Inflammatory macrophage treated with lipopolysaccharide for 1 hour (primary cell): ENCODE data around the gene VSNL1.
A peak's percentile ranks its signal among the peaks of the same experiment; 100 is the strongest.

ENCODE experiments used
- DNase-seq, 2 donors: peaks; one replicate each; pipeline ENCODE4 v3.0.0-alpha.2; 2020 to 2022

VSNL1 gene

DNA sequence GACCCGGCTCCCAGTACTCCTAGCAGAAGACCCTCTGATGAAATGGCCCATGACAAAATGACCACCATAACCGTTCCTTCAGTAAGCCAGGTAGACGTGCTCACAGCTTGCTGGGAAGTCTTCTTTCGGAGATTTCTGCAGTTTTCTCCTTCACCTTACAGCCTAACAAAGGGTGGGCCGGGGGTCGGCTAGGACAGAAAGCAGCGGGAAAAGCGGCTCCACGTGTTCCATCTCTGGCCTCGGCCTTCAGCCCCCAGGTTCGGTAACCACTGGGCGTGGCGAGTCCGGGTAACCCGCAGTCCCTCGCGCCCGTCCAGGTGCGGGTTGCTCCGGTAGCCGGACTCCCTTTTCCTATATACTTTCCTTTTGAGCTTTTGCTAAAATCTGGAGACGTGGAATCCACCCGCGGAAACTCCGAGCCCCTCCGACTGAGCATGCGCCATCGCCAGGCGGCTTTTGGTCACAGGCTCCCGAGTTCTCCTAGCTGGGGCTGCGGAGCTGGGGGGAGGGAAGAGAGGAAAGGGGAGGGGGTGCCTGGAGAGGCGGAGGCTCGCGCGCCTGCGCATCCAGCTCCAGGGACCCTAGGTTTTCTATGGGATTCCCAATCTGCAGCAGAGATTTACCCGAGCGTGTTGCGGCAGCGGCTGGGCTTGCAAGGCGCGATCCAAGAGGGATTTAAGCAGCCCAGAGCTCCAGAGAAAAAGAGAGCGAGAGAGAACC is at the start of gene VSNL1:
TSS of gene VSNL1 (plus strand) at position 604 of the 720 bp plus-strand sequence. CDS start 51,379 bp downstream, outside the sequence.
- DNase-seq: no peak

DNA sequence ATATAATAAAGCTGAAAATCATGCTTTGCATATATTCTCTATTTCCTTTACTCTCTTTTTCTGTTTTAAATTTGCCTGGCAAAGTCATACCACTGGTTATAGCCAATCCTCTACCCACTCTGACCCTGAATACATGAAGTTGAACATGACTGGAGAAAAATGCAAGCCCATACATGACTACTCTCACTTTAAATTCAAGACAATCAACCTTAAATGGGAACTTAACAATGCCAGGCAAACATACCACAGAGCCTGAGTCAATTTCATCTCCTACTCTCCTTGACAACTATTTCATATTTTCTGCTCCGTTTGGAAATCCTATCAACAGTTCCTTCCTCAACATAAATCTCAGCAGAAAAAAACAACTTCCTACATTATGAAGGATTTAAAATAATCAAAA is 44.9 kb upstream of the VSNL1 start:
- DNase-seq: no peak

- peak; percentile 24 to 29 for DNase-seq
Observed at GRCh38 chr2:17497718-17498117, 42.8 kb upstream of the VSNL1 start.

DNA sequence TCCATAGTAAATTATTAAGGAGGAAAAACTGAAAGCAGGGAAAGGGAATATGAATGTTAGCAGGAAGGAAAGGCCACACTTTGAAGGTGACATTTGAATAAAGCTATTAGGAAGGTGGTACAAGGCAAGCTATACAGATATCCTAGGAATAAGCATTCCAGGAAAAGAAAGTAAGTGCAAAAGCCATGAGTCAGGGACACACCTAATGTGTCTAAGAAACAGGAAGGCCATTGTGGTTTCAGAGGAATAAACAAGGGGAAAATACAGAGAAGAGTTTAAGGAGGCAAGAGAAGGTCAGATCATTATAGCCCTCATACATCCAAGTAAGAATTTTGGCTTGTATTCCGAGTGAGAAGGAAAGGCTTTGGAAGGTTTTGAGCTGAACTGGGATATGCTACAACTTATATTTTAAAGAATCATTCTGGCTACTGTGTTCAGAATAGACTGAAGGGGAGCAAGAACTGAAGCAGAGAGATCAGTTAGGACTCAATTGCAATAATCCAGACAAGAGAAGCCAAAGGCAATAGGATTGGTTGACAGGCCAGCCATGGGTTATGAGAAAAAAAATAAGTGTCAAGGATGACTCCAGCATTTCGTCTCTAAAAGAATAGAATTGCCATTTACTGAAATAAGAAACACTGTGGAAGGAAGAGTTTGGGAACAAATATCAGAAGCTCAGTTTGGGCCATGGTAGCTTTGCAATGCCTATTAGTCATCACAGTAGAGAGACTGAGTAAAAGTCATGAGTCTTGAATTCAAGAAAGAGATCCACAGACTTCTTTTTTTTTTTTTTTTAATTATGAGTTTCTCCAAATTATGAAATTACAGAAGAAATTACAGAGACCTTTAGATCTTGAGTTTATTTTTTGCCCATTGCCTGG is 33.5 kb upstream of the VSNL1 start:
- DNase-seq: peak in 1 of 2 donors; percentile 5

- peak in 1 of 2 donors; percentile 11 for DNase-seq
Observed at GRCh38 chr2:17515652-17516051, 24.8 kb upstream of the VSNL1 start.

DNA sequence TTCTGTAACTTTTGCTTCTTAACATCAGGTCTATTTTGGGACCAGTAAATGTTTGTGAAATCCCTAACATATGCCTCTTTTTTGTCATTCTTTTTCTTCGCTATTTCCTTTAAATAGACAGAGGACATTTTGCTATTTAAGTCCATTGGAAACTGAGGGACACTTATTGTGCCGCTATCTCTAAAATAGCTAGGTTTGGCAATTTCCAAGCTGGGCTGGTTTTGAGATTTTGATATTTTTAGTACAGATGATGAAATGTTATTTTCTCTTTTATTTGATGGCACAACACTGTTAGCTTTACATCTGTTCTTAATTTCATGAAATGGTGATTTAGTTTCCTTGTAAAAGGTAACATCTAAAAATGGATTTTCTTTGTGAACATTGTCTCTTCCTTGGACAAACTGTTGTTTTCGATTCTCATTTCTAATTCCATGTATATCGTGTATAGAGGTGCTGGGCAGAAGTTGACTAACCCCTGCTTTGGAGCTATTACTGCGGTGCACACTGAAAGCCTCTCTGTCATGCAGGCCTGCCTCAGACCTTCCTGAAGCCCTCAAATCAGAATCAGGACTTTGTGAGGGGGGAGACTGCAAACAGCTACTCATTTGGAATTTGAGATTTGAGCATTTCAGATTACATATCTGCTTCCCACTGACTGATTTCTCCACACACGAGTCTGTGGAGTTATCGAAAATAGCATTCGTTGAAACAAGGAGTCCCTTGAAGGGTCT is 22.9 kb upstream of the VSNL1 start:
- DNase-seq: no peak

- peak; percentile 37 to 57 for DNase-seq
Observed at GRCh38 chr2:17518212-17519154, 22.0 kb upstream of the VSNL1 start, which contains the start of gene RAD51AP2. Gene RAD51AP2, minus strand, starts transcription at chr2:17518440. Its CDS starts 25 bp downstream, at chr2:17518415.

- no peak for DNase-seq
Observed at GRCh38 chr2:17519486-17519885, 21.0 kb upstream of the VSNL1 start.

DNA sequence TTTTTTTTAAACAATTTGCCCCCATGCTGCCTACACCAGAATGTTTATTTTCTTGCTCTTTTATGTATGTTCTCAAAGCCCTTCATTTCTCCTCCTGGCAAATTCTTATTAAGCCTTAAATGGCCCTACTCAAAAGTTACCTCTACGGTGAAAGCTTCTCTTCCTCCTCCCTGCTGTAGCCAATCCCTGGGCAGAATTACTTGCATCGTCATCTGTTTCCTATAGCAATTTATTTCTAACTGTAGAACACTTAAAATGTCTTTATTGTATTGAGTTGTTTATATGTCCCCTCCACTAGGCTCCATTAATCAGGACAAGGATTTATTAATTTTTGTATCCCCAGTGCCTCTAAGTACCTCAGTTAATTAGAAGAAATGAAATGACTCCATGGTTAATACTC is 19.7 kb upstream of the VSNL1 start:
- no peak for DNase-seq

DNA sequence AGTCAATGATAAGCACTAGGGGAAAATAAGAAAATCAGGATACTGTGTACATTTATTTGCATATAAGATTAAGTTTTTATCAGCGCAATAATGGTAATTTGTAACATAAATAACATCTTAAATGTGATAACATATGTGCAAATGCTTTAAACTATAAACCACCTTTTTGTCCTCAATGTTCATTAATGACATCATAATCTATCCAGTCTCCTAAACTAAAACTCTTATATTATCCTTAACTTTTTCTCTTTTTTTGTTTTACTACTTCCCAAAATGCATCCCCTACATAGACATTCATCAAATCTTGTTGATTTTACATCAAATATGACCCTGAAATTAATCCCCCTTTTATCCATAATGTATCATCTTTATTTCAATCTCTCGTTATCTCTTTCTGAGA is 18.9 kb upstream of the VSNL1 start:
- DNase-seq: no peak

GRCh38 chr2:17522303-17522702 is 18.2 kb upstream of the VSNL1 start:
- DNase-seq: no peak

DNA sequence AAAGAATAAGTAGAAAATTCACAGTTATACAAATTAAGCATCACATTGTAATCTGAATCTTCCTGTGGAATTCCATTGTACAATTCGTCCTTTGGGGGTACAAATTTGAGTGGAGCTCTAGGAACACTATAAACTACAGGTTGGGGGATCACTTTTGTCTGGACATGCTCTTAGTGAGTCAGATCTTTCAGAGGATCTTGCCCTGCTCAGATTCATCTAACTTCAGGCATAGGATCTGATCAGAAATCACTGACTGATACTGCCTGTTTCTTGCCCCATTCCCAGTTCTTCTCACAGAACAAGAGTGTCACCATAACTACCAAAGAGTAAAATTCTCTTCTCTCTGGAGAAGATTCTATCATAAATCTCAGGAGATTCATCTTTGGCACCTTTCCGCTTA is 10.7 kb upstream of the VSNL1 start:
- DNase-seq: no peak

GRCh38 chr2:17533546-17533945 is 7.0 kb upstream of the VSNL1 start:
- no peak for DNase-seq

DNA sequence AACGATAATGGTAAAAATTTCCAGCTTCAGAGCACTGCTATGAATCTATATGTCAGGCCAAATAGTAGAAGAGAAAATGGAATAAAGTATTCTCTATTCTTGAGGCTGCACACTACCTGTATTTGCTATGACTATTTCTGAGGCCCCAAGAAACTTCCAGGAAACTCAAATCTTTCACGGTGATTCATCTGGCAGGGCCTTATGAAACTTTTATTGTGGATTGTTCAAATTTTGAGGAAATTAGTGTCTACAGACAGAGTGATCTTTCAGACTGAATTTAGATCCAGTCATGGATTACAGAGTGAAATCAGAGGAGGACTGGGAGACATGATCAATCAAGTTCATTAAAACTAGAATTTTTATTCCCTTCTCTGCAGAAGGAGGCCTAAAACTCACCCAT is 4.1 kb upstream of the VSNL1 start:
- no peak for DNase-seq

DNA sequence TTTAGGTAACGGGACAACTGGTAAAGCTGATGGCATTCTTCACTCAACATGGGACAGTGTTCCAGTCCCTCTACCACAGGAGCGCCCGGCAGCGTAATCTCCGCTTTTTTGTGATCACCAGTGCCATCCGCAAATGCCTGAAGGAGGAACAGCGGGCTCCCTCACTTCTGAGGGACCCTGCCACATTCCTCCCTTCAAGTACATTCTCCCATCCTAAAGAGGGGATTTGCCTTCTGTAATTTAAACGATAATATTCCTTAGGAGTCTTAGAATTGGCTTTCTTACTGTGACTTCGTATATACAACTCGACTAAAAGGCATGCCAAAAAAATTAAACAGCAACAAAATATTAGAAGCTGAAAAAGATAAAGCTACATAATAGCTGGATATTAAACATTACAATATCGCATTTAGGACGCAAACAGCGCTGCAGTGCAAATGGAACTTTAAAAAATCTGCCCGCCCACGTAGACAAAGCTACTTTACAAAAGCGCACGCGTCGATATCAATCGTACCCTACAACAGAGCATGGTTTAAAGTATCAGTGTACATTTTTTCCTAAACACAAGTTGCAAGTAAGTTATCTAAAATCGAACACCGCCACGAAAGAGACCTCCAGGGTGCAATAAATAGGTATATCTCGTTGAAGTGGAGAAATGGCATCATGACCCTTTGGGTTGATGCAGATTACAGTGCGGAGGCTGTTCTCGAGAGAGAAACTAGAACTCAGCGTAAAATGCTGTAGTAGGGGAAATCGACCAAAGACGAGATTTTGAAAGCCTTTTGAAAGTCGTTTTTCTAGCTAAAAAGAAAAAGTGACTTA is 2.3 kb upstream of the VSNL1 start:
- no peak for DNase-seq

DNA sequence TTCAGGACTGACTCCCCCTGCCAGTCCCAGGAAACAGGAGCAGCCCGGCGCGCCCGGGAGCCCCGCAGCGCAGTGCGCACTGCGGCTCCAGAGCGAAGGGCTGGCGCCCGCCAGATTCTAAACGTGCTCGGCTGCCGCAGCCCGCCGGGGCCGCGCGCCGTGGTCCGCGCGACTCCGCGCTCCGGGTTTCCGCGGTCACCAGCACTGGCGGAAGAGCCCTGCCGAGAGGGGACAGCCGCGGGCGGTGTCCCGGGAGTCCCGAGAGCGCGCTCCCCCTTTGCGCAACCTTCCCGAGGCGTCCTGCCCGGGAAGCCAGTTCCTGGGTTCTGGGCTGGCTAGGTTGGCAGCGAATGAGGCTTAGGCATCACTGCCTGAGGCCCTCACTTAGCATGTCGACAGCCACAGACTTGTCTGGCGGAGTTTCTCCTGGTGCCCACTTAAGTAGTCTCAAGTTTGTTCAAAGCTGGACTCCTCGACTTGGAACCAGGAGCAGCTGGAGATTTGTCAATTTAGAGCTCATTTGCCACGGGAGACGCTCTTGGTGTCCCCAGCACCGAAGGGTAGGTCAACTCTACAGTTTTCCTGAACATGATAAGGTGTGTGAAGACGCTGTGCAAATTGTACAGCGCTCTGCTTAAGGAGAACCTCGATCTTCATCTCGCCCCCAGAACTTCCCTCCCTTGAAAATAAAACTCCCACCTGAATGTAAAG is 1.5 kb upstream of the VSNL1 start:
- DNase-seq: no peak

DNA sequence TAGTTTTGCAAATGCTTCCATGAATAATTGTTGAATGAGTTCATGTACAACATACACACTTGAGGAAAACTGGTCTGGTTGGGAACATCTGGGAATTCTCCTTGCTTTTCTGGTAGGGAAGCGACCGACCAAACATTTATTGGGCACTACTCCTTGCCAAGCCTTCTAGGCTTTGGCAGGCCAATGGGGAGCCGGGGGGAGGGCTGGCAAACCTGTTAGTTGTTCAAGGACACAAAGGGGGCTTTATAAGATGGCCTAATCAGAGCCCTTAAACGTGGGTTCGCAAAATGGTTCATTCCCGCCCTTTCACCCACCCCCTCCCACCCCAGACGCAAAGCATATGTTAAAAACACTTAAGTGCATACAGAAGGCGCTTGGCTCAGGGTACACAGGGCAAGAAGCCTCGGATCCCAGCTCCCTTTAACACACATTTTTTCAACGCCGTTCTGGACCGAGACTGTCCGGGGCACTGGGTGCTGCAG is 844 bp upstream of the VSNL1 start:
- DNase-seq: no peak

GRCh38 chr2:17540813-17541530 is 476 bp downstream of the VSNL1 start:
- no peak for DNase-seq

DNA sequence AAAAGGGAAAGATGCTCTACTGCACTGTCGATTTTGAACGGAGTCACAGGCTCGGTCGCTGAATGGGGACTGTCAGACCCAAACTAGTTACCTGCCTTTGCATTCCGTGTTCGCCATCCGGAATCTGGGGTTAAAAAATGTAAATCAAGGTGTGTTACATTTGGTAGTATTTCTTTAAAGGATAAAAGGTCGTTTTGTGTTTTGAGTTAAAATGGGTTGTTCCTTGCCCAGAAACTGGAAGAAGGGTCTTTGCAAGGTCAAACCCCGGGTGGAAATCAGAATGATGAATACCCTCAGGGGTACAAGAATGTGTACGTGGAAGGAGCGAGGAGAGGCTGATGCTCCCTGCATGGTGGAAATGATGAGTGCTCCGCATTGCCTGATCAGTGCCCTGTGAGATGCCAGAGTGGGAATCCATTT is 1.0 kb downstream of the VSNL1 start:
- DNase-seq: no peak

GRCh38 chr2:17542471-17542870 is 2.0 kb downstream of the VSNL1 start:
- DNase-seq: no peak
